ENCODE data around the gene WNT8B. TPM values are rescaled to one million over a fixed set of nuclear protein-coding genes. Genes with fewer than 3 reads are reported as not detected.

WNT8B gene
- total and polyA plus RNA-seq, 4 donors = 0.06 to 0.44 (median 0.21) TPM

DNA sequence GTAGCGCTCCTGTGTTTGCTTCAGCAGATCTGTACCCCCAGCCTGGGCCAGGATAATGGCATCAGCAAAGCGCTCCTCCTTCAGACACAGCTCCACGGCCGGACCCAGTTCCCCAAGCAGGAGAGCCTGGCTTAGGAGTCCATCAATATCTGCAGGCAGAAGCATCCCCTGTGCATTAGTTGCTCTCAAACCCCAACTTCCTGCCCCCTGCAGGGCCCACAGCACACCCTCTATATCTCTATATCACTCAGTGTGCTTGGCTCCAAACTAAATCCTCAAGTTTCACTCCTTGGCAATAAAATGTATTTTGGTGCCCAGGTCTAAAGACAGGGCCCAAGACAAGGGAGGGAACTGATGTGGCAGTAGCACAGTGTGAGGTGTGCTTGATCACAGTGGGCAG is 35.2 kb downstream of the WNT8B start:
- no peaks in the 10 kb centered on the region for H3K4me1 ChIP-seq (ENCODE audit: control insufficient read depth, insufficient read depth, low read length)
- no peak for DNase-seq (ENCODE audit: low read depth in 4 of 6, low spot score in 6 of 6)
- H3K27ac ChIP-seq (ENCODE audit: low read depth, low read length) = no peak overlapping the region
- no peaks in the 10 kb centered on the region for H3K27me3 ChIP-seq (ENCODE audit: control insufficient read depth, insufficient read depth, low read length)
- no peak overlapping the region for H3K4me3 ChIP-seq (ENCODE audit: low read depth, low read length)
- peaks cover 49% of the 10 kb centered on the region for H3K36me3 ChIP-seq (ENCODE audit: control insufficient read depth, insufficient read depth, low read length)
- 97% methylated on average over 4 of the region's 4 CpGs for WGBS (ENCODE audit: insufficient coverage)
- no peaks in the 10 kb centered on the region for H3K9me3 ChIP-seq (ENCODE audit: control insufficient read depth, insufficient read depth, low read length)

- Histone ChIP-seq H3K9me3 (ENCODE audit: control insufficient read depth, insufficient read depth, low read length) (no peaks in the 10 kb centered on the region), H3K36me3 (ENCODE audit: control insufficient read depth, insufficient read depth, low read length) (peaks cover 53% of the 10 kb centered on the region), H3K27ac (ENCODE audit: low read depth, low read length) (no peak overlapping the region), H3K4me1 (ENCODE audit: control insufficient read depth, insufficient read depth, low read length) (no peaks in the 10 kb centered on the region), H3K4me3 (ENCODE audit: low read depth, low read length) (no peak overlapping the region), H3K27me3 (ENCODE audit: control insufficient read depth, insufficient read depth, low read length) (no peaks in the 10 kb centered on the region)
- no peak for DNase-seq (ENCODE audit: low read depth in 4 of 6, low spot score in 6 of 6)
Measured at GRCh38 chr10:100501423-100501822, 38.6 kb downstream of the WNT8B start.

DNA sequence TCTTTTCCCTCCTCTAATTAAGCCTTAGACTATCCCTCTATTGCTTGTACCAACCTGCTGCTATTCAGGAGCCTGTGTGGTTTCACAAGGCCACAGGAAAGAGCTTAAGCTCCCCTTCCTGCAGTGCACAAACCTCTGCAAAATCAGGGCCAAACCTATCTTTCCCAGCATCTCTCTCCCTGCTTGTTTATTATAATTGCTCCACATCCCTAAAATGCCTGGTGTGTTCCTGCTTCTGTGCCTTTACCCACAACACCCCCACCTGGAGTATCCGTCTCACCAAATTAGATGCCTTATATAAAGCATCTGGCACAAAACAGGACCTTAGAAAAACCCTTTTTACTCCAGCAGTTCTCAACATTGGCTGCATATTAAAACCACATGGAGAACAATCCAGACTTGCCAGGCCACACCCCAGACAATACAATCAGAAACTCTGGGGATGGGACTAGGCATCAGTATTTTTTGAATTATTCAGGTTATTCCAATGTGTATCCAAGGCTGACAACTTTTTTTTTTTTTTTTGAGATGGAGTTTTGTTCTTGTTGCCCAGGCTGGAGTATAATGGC is 40.2 kb downstream of the WNT8B start:
- Histone ChIP-seq H3K4me1 (ENCODE audit: control insufficient read depth, insufficient read depth, low read length) (no peaks in the 10 kb centered on the region), H3K27me3 (ENCODE audit: control insufficient read depth, insufficient read depth, low read length) (no peaks in the 10 kb centered on the region), H3K27ac (ENCODE audit: low read depth, low read length) (no peak overlapping the region), H3K36me3 (ENCODE audit: control insufficient read depth, insufficient read depth, low read length) (peaks cover 38% of the 10 kb centered on the region), H3K4me3 (ENCODE audit: low read depth, low read length) (no peak overlapping the region), H3K9me3 (ENCODE audit: control insufficient read depth, insufficient read depth, low read length) (no peaks in the 10 kb centered on the region)
- no peak for DNase-seq (ENCODE audit: low read depth in 4 of 6, low spot score in 6 of 6)
- 100% methylated on average over 1 of the region's 1 CpG for WGBS (ENCODE audit: insufficient coverage)

DNA sequence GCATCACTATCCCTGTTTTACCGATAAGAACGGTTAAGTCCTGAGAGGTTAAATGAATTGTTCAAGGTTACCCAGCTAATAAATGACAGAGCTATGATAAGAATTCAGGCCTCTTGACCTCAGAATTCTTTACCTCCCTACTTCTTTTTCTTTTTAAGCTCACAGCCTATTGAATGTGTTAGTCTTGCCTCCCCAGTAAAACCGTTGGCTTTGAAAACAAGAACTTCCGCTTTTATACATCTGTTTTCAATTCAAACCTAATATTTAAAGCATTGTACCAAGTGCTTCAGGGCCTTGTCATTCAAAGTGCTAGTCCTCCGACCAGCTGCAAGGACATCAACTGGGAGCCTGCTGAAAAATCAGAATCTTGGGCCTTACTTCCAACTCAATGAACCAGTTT is 41.3 kb downstream of the WNT8B start:
- no peak for DNase-seq (ENCODE audit: low read depth in 4 of 6, low spot score in 6 of 6)
- WGBS (ENCODE audit: insufficient coverage) = 44% methylated on average over 3 of the region's 5 CpGs

GRCh38 chr10:100505164-100505563 is 42.4 kb downstream of the WNT8B start:
- H3K9me3 ChIP-seq (ENCODE audit: control insufficient read depth, insufficient read depth, low read length) = no peaks in the 10 kb centered on the region
- no peak for DNase-seq (ENCODE audit: low read depth in 4 of 6, low spot score in 6 of 6)
- H3K36me3 ChIP-seq (ENCODE audit: control insufficient read depth, insufficient read depth, low read length) = peaks cover 28% of the 10 kb centered on the region
- no peak overlapping the region for H3K4me3 ChIP-seq (ENCODE audit: low read depth, low read length)
- no peaks in the 10 kb centered on the region for H3K4me1 ChIP-seq (ENCODE audit: control insufficient read depth, insufficient read depth, low read length)
- WGBS (ENCODE audit: insufficient coverage) = 100% methylated on average over 1 of the region's 2 CpGs
- H3K27me3 ChIP-seq (ENCODE audit: control insufficient read depth, insufficient read depth, low read length) = no peaks in the 10 kb centered on the region
- H3K27ac ChIP-seq (ENCODE audit: low read depth, low read length) = no peak overlapping the region

More for the DNA sequence above, 41.3 kb downstream of the WNT8B start:
- no peaks in the 10 kb centered on the region for H3K27me3 ChIP-seq (ENCODE audit: control insufficient read depth, insufficient read depth, low read length)
- no peak overlapping the region for H3K4me3 ChIP-seq (ENCODE audit: low read depth, low read length)
- peaks cover 29% of the 10 kb centered on the region for H3K36me3 ChIP-seq (ENCODE audit: control insufficient read depth, insufficient read depth, low read length)
- no peaks in the 10 kb centered on the region for H3K9me3 ChIP-seq (ENCODE audit: control insufficient read depth, insufficient read depth, low read length)
- H3K27ac ChIP-seq (ENCODE audit: low read depth, low read length) = no peak overlapping the region
- no peaks in the 10 kb centered on the region for H3K4me1 ChIP-seq (ENCODE audit: control insufficient read depth, insufficient read depth, low read length)

GRCh38 chr10:100506596-100507356 is 44.0 kb downstream of the WNT8B start:
- no peaks in the 10 kb centered on the region for H3K9me3 ChIP-seq (ENCODE audit: control insufficient read depth, insufficient read depth, low read length)
- DNase-seq (ENCODE audit: low read depth in 4 of 6, low spot score in 6 of 6) = no peak
- no peak overlapping the region for H3K4me3 ChIP-seq (ENCODE audit: low read depth, low read length)
- H3K27ac ChIP-seq (ENCODE audit: low read depth, low read length) = no peak overlapping the region
- peaks cover 21% of the 10 kb centered on the region for H3K36me3 ChIP-seq (ENCODE audit: control insufficient read depth, insufficient read depth, low read length)
- 100% methylated on average over 4 of the region's 5 CpGs for WGBS (ENCODE audit: insufficient coverage)
- H3K27me3 ChIP-seq (ENCODE audit: control insufficient read depth, insufficient read depth, low read length) = no peaks in the 10 kb centered on the region
- no peaks in the 10 kb centered on the region for H3K4me1 ChIP-seq (ENCODE audit: control insufficient read depth, insufficient read depth, low read length)

- H3K27me3 ChIP-seq (ENCODE audit: control insufficient read depth, insufficient read depth, low read length) = no peaks in the 10 kb centered on the region
- peaks cover 16% of the 10 kb centered on the region for H3K36me3 ChIP-seq (ENCODE audit: control insufficient read depth, insufficient read depth, low read length)
- DNase-seq (ENCODE audit: low read depth in 4 of 6, low spot score in 6 of 6) = no peak
- H3K9me3 ChIP-seq (ENCODE audit: control insufficient read depth, insufficient read depth, low read length) = no peaks in the 10 kb centered on the region
- H3K4me3 ChIP-seq (ENCODE audit: low read depth, low read length) = no peak overlapping the region
- 90% methylated on average over 5 of the region's 5 CpGs for WGBS (ENCODE audit: insufficient coverage)
- H3K27ac ChIP-seq (ENCODE audit: low read depth, low read length) = no peak overlapping the region
- H3K4me1 ChIP-seq (ENCODE audit: control insufficient read depth, insufficient read depth, low read length) = no peaks in the 10 kb centered on the region
Measured at GRCh38 chr10:100507357-100507732, 44.5 kb downstream of the WNT8B start.

GRCh38 chr10:100508266-100508665 is 45.5 kb downstream of the WNT8B start:
- H3K9me3 ChIP-seq (ENCODE audit: control insufficient read depth, insufficient read depth, low read length) = no peaks in the 10 kb centered on the region
- H3K4me3 ChIP-seq (ENCODE audit: low read depth, low read length) = no peak overlapping the region
- peaks cover 14% of the 10 kb centered on the region for H3K36me3 ChIP-seq (ENCODE audit: control insufficient read depth, insufficient read depth, low read length)
- H3K4me1 ChIP-seq (ENCODE audit: control insufficient read depth, insufficient read depth, low read length) = no peaks in the 10 kb centered on the region
- no peaks in the 10 kb centered on the region for H3K27me3 ChIP-seq (ENCODE audit: control insufficient read depth, insufficient read depth, low read length)
- DNase-seq (ENCODE audit: low read depth in 4 of 6, low spot score in 6 of 6) = no peak
- no CpG with 5 or more reads among the region's 1 CpG for WGBS (ENCODE audit: insufficient coverage)
- no peak overlapping the region for H3K27ac ChIP-seq (ENCODE audit: low read depth, low read length)

DNA sequence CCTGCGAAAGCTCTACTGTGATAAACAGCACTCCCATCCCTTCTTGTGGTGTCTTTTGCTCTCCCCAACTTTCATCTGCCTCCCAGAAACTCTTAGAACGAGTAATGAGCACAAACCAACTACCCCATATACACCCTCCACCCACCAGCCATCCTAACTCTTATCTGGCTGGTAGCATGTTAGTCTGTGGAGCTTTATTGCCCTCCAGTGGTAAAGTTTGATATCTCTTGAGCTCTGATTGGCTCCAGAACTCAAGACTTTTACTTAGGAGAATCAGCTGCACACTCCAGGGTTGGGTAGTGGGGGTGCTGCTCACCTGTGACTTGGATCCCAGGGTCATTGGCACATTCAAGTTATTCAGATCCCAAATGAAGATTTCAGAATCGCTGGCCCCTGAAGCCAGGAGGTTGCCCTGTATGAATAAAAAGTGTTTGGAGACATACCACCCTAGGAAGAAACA is 45.9 kb downstream of the WNT8B start:
- DNase-seq (ENCODE audit: low read depth in 4 of 6, low spot score in 6 of 6) = peak in 4 of 6 donors; percentile 11 to 85 (median 43)
- H3K27ac ChIP-seq (ENCODE audit: low read depth, low read length) = no peak overlapping the region

GRCh38 chr10:100509241-100509840 is 46.5 kb downstream of the WNT8B start:
- H3K4me3 ChIP-seq (ENCODE audit: low read depth, low read length) = no peak overlapping the region
- DNase-seq (ENCODE audit: low read depth in 4 of 6, low spot score in 6 of 6) = no peak
- H3K9me3 ChIP-seq (ENCODE audit: control insufficient read depth, insufficient read depth, low read length) = no peaks in the 10 kb centered on the region
- 73% methylated on average over 6 of the region's 8 CpGs for WGBS (ENCODE audit: insufficient coverage)
- H3K4me1 ChIP-seq (ENCODE audit: control insufficient read depth, insufficient read depth, low read length) = no peaks in the 10 kb centered on the region
- H3K27ac ChIP-seq (ENCODE audit: low read depth, low read length) = no peak overlapping the region
- peaks cover 14% of the 10 kb centered on the region for H3K36me3 ChIP-seq (ENCODE audit: control insufficient read depth, insufficient read depth, low read length)
- no peaks in the 10 kb centered on the region for H3K27me3 ChIP-seq (ENCODE audit: control insufficient read depth, insufficient read depth, low read length)

More for the DNA sequence above, 45.9 kb downstream of the WNT8B start:
- WGBS (ENCODE audit: insufficient coverage) = 93% methylated on average over 1 of the region's 3 CpGs
- no peaks in the 10 kb centered on the region for H3K4me1 ChIP-seq (ENCODE audit: control insufficient read depth, insufficient read depth, low read length)
- H3K9me3 ChIP-seq (ENCODE audit: control insufficient read depth, insufficient read depth, low read length) = no peaks in the 10 kb centered on the region
- H3K36me3 ChIP-seq (ENCODE audit: control insufficient read depth, insufficient read depth, low read length) = peaks cover 14% of the 10 kb centered on the region
- H3K27me3 ChIP-seq (ENCODE audit: control insufficient read depth, insufficient read depth, low read length) = no peaks in the 10 kb centered on the region
- no peak overlapping the region for H3K4me3 ChIP-seq (ENCODE audit: low read depth, low read length)
